8988T (cell line): Measurements from ENCODE around the gene PLEKHA5.
"Not testable (repeated sequence)": the region's sequence is repeated elsewhere in the genome, so short reads cannot be mapped to it uniquely, and the experiment has no call there.

Source experiments
- DNase-seq: peaks from one replicate; pipeline ENCODE4 v3.0.0; 2011

PLEKHA5 gene

DNA sequence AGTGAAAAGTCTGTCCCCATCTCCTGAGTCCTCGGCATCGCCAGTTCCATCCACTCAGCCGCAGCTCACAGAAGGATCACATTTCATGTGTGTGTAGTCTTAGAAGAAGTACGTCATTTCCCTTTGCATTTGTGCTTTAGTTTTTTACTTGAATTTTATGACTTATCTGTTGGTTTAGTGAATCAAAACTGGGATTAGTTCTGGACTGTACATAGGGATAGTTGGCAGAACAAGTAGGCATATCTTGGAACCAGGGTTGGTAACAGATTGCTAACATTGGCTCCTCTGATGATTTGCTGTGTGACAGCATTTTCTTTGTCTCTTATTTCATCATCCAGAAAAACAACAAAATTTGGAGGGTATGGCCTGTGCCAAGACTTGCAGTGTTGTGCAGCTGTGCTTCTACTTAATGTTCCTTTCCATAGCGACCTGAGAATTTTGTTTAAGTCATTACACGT lies 240.2 kb downstream of the PLEKHA5 start:
- DNase-seq: no peak

DNA sequence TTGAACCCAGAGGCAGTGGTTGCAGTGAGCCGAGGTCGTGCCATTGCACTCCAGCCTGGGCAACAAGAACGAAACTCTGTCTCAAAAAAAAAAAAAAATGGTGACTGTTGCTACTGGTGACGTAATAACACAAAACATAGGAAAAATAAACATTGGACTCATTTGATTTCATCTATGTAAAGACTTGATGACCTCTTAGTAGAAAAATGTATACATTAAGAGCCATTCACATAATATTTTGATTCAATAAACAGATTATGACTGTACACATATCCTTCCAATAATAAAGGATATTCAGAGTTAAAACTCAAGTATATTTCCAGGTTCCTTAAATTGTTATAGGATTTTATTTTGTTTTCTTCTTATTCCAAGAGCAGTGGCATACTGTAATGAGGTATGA lies 244.1 kb downstream of the PLEKHA5 start:
- DNase-seq: no peak

DNA sequence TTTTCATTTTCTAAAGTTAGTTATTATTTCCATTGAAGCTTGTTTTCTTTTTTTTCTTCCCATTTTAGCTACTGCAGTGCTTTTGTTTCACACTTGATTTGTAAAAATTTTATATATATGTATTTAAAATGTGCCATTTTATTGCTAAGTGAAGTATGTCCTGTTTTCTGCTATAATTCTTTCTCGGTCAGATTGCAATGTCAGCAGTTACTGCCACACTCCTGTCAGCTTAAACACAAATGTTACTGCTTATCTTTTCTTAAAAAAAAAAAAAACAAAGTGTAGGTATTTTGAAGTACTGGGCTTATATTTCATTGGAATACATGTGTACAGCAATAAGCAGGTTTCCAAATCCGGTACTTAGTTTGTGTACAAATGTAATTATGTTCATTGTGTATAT lies 246.4 kb downstream of the PLEKHA5 start:
- DNase-seq: no peak

DNA sequence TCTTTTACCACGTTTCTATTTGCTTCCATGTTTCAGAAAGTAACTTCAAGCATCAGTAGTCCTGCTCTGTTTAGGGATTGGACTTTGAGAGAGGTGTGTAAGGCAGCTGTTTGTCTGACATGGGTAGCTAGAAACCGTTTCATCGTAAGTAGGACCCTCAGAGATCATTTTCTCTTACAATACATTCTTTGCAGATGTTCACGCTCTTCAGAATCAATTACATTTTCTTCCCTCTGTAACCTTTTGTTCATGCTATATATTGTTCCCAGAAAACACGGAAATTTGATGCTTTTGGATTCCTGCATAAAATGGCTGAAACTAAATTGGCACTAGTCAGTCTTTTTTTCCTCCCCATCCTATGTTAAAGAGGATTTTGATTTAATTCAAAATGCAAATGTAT lies 247.2 kb downstream of the PLEKHA5 start:
- no peak for DNase-seq

DNA sequence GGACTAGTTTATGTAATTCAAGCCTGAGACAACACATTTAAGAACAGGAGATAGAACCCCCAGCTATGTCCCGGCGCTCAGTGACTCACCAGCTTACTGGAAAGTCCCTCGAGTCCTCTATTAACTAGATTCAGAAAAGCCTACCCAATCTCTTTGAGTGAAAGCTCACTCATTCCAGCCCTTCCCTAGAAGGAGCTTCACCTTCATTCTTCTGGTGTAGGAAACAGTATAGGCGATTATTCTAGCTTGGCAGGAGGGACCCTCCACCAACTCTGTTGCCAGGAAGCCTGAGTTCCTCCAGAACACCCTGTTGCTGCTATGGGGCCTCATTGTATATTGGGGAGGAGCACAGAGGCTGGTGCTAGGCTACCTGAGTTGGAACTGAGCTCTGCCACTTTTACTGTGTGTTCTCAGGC lies 252.6 kb downstream of the PLEKHA5 start:
- DNase-seq: no peak

DNA sequence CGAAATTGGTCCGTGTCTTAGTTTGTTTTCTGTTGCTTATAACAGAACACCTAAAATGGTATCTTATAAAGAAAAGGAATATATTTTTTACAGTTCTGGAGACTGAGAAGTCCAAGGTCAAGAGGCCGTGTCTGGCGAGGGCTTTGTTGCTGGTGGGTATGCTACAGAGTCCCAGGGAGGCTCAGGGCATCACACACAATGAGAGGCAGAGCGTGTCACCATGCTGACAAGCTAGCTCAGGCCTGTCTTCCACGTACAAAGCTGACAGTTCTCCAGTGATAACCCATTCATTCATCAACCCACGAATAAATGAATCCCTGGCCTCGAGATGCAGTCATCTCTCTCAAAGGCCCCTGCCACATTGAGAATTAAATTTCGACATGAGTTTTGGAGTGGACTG lies 253.0 kb downstream of the PLEKHA5 start:
- DNase-seq: no peak

DNA sequence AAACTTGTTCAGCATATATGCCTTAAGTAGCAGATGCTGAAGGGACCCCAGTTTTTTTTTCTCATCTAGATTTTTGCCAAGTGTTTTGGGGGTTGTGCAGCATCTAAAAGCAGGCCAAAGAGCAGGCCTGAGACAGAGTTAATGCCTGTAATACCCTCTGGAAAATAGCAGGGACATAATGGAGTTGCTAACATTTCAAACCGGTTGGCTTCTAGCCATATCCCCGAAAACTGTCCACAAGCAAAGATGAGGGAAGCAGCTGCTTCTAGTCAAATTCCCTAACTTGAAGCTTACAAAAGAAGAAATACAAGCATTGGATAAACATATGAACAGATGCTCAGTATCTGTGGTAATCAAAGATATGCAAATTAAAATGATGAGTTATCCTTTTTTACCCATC lies 257.6 kb downstream of the PLEKHA5 start:
- no peak for DNase-seq

DNA sequence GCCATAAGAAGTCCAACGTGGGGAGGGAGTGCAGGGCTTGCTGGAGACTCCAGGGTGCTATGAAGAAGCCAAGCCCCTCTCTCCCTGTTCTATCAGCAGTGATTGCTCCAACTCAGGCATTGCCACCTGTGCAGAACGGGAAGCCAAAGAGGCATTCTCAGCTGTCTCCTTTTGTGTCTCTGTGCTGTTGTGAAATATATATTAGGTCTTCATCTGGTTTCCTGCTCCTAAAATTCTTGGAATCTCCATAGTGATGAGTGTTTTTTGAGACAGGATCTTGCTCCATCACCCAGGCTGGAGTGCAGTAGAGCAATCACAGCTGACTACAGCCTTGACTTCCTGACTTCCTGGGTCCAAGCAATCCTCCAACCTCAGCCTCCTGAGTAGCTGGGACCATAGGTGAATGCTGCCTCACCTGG lies 258.6 kb downstream of the PLEKHA5 start:
- no peak for DNase-seq

DNA sequence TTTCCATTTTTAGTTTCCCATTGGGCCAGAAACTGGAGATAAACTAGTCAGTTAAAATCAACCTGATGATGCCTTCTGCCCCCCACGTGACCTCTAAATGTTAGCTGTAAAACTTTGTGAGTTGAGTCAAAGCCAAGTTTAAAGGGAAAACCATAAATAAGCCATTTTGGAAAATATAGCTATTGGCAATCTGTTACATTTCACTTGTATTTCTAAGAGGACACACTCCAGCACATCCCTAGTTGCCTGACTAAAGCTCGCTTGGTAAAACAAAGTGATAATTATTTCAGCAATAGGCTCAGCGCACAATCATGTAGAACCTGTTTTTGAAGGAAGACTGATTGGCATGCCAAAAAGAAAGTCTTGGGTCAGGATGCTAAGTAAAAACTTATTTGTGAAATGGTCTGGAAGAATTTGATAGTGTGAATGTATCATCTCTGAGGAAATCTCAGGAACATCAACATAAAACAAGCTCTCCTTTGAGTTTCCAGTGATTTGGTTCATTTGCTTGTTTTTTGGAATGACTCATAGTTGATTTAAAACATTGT lies 260.6 kb downstream of the PLEKHA5 start:
- no peak for DNase-seq

DNA sequence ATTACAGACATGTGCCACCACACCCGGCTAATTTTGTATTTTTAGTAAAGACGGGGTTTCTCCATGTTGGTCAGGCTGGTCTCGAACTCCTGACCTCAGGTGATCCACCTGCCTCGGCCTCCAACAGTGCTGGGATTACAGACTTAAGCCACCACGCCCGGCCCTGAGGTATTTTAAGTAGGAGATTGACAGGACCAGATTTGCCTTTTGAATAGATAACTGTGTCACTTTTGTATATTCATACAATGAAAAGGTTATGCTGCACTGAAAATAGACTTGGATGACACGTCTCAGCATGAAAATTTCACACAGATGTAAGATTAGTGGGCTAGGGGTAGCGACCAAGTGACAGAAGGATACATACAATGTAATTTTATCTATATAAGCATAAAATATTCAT lies 263.1 kb downstream of the PLEKHA5 start:
- not testable (repeated sequence) for DNase-seq

DNA sequence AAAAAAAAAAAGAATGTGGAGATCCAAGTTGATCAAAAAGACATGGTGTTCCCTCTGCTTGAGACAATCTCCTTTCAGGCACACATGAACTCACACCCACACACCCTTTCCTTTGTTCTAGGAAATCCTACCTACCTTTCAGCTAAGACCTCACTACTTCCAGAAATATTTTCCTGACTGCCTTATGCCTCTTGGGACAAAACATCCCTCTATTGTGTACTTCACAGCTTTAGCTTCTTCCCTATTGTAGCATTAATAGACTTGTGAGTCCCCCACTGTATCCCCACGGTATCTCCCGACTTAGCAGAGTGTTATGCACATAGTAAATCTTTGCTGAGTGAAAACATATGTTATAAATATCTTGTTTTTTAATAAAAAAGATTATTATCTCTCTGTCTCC lies 264.9 kb downstream of the PLEKHA5 start:
- no peak for DNase-seq

DNA sequence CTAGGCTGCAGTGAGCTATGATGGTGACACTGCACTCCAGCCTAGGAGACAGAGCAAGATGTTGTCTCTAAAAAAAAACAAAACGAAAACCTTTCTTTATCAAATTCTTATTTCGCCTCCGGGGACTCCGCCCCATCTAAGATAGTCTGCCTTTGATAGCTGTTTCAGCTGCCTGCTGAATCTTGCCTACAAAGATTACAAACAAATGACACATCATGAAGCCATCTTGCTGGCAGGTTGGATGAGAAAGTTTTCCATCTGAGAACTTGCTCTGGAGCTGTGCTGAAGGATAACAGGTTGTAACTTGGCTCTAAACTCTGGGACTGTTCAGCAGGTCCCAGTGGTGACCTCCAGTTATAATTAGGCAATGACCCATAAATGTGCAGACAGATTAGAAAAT lies 268.0 kb downstream of the PLEKHA5 start:
- no peak for DNase-seq

DNA sequence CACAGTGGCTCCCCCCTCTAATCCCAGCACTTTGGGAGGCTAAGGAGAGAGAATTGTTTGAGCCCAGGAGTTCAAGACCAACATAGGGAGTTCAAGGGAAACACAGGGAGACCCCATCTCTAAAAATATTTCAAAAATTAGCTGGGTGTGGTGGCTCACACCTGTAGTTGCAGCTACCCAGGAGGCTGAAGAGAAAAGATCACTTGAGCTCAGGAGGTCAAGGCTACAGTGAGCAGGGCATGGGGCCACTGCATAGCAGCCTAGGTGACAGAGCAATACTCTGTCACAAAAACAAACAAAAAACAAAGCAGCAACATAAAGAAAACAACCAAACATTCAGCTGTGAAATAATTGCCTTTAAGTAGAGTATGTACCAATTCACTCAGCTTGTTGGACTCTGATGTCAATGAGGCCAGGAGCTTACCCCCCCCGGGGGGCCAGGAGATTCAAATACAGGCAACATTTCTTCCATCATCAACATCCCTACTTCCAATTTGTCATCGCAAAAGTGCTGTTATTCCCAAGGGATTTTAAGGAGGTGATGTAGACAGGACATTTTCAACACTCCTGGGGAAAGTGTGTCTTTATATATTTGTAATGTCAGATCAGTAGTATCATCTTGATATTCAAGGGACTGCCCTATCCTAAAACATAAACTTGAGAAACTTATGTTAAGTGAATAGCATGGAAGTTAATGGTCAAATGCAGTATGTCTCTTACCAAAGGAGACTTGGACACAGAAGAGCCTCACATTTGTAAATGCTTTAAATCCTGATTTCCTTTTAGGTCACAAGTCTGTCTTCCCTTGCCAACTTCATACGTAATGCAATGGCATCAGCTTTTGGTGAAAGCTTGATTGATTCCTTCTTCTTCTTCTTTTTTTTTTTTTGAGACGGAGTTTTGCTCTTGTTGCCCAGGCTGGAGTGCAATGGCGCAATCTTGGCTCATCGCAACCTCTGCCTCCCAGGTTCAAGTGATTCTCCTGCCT lies 269.1 kb downstream of the PLEKHA5 start:
- no peak for DNase-seq

DNA sequence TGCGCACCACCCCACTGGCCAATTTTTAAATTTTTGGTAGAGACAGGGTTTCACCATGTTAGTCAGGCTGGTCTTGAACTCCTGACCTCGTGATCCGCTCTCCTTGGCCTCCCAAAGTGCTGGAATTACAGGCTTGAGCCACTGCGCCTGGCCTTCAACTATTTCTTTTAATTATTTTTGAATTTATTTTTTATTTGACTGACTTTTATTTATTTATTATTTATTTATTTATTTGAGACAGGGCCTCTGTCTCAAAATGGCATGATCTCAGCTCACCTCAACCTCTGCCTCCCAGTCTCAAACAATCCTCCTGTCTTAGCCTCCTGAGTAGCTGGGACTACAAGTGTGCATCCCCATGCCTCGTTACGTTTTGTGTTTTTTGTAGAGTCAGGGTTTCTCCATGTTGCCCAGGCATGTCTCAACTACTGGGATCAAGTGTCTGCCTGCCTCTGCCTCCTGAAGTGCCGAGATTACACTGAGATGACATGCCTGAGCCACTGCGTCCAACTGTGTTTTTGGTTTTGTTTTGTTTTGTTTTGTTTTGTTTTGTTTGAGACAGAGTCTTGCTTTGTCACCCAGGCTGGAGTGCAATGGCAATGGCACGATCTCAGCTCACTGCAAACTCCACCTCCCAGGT lies 271.2 kb downstream of the PLEKHA5 start:
- not testable (repeated sequence) for DNase-seq

DNA sequence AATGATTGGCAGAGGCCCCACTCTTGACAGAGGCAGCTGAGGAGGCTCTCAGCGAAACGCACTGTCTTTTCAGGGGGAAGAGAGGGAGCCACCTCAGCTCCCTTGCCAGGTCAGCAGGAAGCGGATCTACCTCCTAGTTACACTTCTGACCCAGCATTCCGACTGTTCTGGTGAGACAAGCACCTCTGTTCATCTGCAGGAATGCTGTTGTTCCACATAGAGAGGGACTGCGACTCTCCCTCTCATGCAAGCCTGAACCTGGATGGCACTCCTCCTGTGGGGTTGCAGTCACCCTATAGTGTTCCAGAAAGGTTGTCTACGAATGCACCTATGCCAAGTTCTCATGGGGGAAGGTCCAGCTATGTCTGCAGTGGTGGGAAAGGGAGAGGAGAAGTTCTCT lies 272.7 kb downstream of the PLEKHA5 start:
- no peak for DNase-seq

DNA sequence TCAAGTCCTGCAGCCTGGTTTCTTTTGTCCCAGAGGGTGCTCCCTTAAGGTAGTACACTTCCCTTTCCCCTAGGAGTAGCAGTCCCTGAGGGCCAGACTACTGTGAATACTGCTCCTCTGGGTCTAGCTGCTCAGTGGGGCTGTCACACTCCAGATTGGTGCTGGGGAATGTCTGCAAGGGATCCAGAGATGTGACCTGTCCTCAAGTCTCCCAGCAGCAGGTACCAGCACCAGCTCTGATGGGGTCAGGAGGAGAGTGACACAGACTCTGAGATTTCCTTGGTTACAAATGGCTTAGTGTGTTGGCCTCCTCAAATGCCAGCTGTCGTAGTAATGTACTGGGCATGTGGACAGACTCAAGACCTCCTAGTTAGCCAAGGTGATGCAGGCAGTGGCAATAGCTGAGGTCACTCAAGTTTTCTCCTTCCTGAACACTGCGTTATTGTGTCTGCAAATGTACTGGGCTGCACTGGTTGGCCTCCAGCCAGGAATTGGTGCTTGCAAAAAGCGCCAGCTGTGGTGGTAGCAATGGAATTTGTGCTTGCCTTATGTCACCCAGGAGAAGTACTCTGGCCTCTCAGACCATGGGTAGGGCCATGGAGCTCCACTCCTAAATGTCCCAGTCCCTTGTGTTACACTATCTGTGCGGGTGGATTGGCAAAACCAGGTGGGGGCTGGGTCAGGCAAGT lies 273.4 kb downstream of the PLEKHA5 start:
- DNase-seq: no peak

DNA sequence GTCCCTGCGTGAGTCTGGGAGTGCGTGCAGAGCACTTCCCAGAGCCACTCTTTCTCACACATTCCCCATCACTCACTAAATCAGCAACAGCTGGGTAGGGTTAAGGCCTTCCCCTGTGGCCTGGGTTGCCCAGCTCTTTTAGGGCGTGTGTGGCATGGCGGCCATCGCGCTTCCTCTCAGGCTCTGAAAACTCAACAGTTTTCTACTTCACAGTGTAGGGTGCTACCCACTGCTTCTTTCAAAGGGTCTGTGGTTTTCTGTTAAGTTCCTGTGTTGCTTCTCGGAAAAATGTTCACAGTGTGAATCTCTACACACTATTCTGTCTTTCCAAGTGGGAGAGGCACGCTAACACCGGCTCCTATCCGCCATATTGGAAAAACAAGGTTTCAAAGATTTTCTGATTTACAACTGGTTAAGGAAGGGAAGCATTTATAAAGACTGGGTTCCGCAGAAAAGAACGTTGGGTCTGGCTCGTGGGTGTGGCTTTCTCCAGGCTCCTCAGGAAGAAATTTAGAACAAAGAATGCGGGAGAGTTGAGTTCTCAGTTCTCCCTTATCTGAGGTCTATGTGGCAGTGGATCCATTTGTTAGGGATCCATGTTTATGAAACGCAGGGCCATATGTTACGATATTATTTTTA lies 274.8 kb downstream of the PLEKHA5 start:
- DNase-seq: no peak

DNA sequence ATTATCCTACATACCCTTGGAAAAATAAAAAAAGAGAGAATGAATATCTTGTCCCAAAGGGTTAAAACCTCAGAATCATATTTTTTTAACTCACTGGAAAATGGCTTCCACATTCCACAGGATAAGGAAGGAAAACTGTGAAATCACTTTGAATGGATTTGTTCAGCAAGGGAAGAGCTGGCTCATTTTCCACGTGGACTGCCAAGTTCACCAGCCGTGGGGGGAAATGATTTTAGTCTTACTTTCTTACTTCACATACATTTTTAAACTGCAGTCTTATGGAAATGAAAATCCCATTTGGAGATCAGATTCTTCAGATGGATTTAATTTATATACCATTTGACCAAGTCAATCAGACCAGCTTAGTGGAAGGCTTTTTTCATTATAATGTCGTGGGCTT lies 279.8 kb downstream of the PLEKHA5 start:
- no peak for DNase-seq

DNA sequence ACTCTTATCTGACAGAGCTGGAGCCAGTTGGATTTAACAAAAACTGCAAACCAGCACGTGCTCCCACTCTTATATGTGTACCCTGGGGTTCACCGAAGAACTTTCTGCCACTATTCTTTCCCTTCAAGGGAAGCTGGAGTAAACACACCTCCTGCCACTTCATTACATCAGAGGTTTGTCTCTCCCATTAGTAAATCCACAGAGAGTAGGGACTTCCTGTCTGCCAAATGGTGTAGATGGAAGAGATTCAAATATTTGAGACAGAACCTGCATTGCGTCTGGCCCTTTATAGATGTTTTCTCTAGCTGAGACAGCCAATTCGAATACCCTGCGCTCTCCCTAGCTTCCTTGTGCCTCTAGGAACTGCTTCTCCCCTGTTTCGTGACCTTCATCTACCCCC lies 280.7 kb downstream of the PLEKHA5 start:
- DNase-seq: no peak

DNA sequence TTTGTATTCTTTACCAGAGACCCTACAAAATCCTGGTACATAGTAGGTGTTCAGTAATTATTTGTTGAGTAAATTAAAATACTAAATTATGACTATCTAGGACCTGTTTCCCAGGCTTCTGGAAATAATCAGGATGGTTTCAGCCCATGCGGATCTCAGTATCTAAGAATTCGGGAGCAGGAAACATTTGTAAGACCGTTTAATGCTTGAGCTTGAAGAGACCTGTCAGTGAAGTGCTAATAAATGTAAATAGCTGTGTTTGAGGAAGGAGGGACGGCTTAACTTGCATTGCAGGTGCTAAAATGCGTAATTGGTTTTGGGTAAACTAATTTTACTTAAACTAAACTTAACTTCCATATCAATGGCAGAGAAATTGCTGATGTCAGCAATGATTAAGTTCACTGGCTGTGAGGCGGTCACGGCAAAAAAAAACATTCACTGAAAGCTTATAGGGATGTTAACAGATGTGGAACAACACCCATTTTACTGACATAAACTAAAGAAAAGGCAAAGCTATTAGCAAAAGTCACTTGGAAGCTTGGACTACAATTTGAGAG lies 281.2 kb downstream of the PLEKHA5 start:
- no peak for DNase-seq

DNA sequence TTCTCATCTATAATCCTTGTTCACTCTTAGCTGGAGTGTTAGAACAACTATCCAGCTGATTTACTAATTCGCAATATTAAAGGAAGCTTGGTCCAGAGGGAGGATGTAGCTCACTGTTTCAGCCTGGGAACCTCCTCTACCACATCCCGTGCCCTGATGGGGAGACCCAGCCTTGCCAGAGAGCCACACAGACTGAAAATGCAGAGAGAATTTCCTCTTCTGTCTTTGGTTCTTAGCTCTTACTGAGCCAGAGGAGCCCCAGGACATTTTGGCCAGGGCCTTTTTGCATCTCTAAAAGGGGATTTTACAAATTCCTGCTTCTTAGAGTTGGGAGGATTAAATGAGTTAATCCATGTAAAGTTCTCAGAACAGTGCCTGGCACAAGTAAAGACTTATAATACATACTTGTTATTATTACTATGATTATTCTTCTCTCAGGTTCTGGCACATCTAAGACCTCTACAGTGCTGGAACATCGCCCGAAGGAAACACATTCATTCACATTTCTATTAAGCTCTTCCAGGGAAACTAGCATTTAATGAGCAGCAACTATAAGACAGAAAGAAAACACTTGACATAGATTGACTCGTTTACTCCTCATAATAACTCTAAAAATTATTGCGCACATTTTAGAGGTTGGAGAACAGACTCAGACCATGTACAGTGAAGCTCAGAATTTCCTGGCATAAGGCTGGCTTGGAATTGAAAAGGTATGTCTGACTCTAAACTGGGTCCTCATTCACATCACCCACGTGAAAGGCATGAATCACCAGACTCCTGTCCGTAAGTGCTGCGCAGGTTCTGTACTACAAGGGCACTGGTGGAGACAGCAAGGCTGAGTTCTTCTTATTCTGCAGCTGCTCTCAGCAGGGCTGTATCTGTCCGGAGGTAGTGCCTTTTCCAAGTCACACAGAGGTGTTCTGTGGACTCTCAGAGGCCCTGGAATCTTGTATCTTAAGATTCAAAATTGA lies 282.0 kb downstream of the PLEKHA5 start:
- DNase-seq: no peak
